RWPE1 (cell line): ENCODE measurements around the gene JPH2.

Source experiments
- CTCF ChIA-PET: fragments of 350-600 bp; sonication (Branson Sonifier 250); formaldehyde crosslinking; extraction: SDS; loops from one replicate; lab custom pipeline; 2021; lab: Yijun Ruan, JAX
- POLR2A ChIA-PET: fragments of 400-600 bp; formaldehyde crosslinking; extraction: SDS; loops from one replicate; lab custom pipeline; 2020; ENCODE audit warnings: antibody characterized with exemption; ENCODE audit not compliant: low non-redundant PET; lab: Yijun Ruan, JAX
- DNase-seq: peaks from one replicate; pipeline ENCODE4 v3.0.0; 2012; ENCODE audit warnings: low spot score
- H3K27ac ChIP-seq: fragments of 450-650 bp; 2 replicates; pipeline ENCODE4 v1.5.1; 2017
- CTCF ChIP-seq: fragments of 450-650 bp; conservative IDR thresholded peaks from 2 replicates; pipeline ENCODE4 v1.5.1; 2017; ENCODE audit warnings: low read depth, mild to moderate bottlenecking

JPH2 gene

GRCh38 chr20:44231193-44231592, 44.2 kb upstream of the JPH2 start:
- no peak overlapping the region for H3K27ac ChIP-seq
- no peak for DNase-seq
- TF ChIP-seq CTCF, result no peak
- CTCF ChIA-PET, result interaction anchor here (0.7 kb wide), 1 partner anchor 14 kb away, joined by 3 read pairs; no protein-coding TSS in a partner anchor
- POLR2A ChIA-PET, result interaction anchor here (0.5 kb wide), 1 partner anchor 176 kb away, joined by 3 read pairs; no protein-coding TSS in a partner anchor

- TF ChIP-seq CTCF, result no peak
- ChIA-PET POLR2A (no interaction called here), CTCF (interaction anchor here (1.0 to 1.5 kb wide), 3 partner anchors 11 to 83 kb away, joined by 3 to 7 read pairs (median 3); partner anchors contain the start of gene FITM2)
- DNase-seq, result no peak
- H3K27ac ChIP-seq, result no peak overlapping the region
Measured at GRCh38 chr20:44228465-44229258, 41.7 kb upstream of the JPH2 start.

GRCh38 chr20:44224637-44225036, 37.6 kb upstream of the JPH2 start:
- CTCF ChIA-PET, result interaction anchor here (0.7 to 1.6 kb wide), 6 partner anchors 11 to 170 kb away, joined by 3 to 7 read pairs (median 4); partner anchors contain the start of gene FITM2
- POLR2A ChIA-PET, result interaction anchor here (0.6 kb wide), 1 partner anchor 28 kb away, joined by 6 read pairs; no protein-coding TSS in a partner anchor
- TF ChIP-seq CTCF, result no peak
- no peak for DNase-seq
- no peak overlapping the region for H3K27ac ChIP-seq

- H3K27ac ChIP-seq, result no peak overlapping the region
- no peak for TF ChIP-seq CTCF
- POLR2A ChIA-PET, result no interaction called here
- CTCF ChIA-PET, result interaction anchor here (0.8 to 1.2 kb wide), 4 partner anchors 8 to 89 kb away, joined by 3 to 6 read pairs (median 3); partner anchors contain the start of gene FITM2
- DNase-seq, result no peak
Measured at GRCh38 chr20:44223721-44224120, 36.7 kb upstream of the JPH2 start.

- no peak for DNase-seq
- TF ChIP-seq CTCF, result no peak
- POLR2A ChIA-PET, result no interaction called here
- no peak overlapping the region for H3K27ac ChIP-seq
- CTCF ChIA-PET, result no interaction called here
Measured at GRCh38 chr20:44222633-44223368, 35.8 kb upstream of the JPH2 start.

GRCh38 chr20:44222027-44222426, 35.0 kb upstream of the JPH2 start:
- no peak for DNase-seq
- POLR2A ChIA-PET, result no interaction called here
- CTCF ChIA-PET, result no interaction called here
- no peak overlapping the region for H3K27ac ChIP-seq
- no peak for TF ChIP-seq CTCF
